ENCODE data around the gene TMEM238L. TPM values are rescaled to one million over a fixed set of nuclear protein-coding genes. Genes with fewer than 3 reads are reported as not detected.

TMEM238L gene
- total RNA-seq, 1 donor from 2014 or later, result not detected

Other genes starting within 250 kb of the TMEM238L start
- 6.5 and 7.3 TPM in 2 replicates for gene MYH3, start 146.8 kb downstream of the TMEM238L start, total RNA-seq
- 42.0 and 43.7 TPM in 2 replicates for gene SCO1, start 106.6 kb downstream of the TMEM238L start, total RNA-seq
- gene ADPRM, start 106.5 kb downstream of the TMEM238L start, total RNA-seq, result 10.3 and 12.6 TPM in 2 replicates
- gene TMEM220, start 74.1 kb downstream of the TMEM238L start, total RNA-seq, result 0.98 and 1.3 TPM in 2 replicates
- not detected in 2 replicates for gene PIRT, start 34.0 kb upstream of the TMEM238L start, total RNA-seq

Measured in activated T-helper 1 cell treated with anti-CD3 and anti-CD28 coated beads, Interleukin-12 subunit alpha, Interleukin-12 subunit beta, Interleukin-2, Interleukin-4 antibody, amounts not matched to agents 30 ng/mL and 10 ng/mL and 1 ng/mL, durations not matched to agents 14 hours and 24 hours and 36 hours (primary cell).